ENCODE measurements around the gene GYS1. TPM values are rescaled to one million over a fixed set of nuclear protein-coding genes. Genes with fewer than 3 reads are reported as not detected.
"Not testable (repeated sequence)": the region's sequence is repeated elsewhere in the genome, so short reads cannot be mapped to it uniquely, and the experiment has no call there.

The GYS1 gene
- total and polyA plus RNA-seq, 2 donors = 33.3 to 39.5 TPM

DNA sequence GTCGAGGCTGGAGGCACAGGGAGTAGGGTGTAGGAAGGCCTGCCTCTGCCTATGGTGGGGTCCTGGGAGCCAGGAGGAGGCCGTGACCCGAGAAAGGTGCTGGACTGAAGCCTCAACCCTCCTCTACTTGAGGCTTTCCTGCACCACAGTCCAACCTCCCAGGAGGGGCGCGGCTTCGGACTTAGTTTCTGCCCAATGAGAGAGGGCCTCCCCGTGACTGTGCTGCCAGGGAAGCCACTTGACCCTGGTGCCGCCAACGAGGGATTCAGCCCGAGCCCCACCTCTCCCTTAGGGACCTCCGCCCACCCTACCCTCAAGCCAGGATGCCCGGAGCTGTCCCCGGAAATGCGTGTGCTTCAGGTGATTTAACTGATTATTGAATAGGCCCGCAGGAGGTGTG lies 31.1 kb upstream of the GYS1 start, which contains the start of gene CGB3:
CGB3 (minus strand) TSS at position 101 of the 400 bp plus-strand sequence. CDS start 362 bp downstream, outside the sequence.
- not testable (repeated sequence) for H3K4me1 ChIP-seq (ENCODE audit: insufficient read depth); H3K27ac ChIP-seq (ENCODE audit: low read depth); H3K4me3 ChIP-seq (ENCODE audit: low read depth, low read length); H3K36me3 ChIP-seq (ENCODE audit: insufficient read depth); DNase-seq (ENCODE audit: extremely low spot score)
- WGBS = 63% methylated on average over 11 of the region's 15 CpGs

DNA sequence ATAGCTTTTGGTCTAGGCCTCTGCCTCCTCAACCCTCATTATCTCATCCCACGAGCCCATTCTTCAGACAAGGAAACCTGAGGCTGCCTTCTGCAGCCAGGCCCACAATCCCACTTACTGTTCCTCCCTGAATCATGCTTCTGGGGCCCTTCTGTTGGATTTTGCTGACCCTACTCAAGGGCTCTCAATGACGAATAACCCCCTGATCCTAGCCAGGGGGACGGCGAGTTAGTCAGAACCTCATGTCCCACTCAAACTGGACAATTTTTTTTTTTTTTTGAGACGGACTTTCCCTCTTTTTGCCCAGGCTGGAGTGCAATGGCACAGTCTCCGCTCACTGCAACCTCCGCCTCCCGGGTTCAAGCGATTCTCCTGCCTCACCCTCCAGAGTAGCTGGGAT lies 29.0 kb upstream of the GYS1 start:
- WGBS = 94% methylated on average over 9 of the region's 9 CpGs
- no peaks in the 10 kb centered on the region for H3K36me3 ChIP-seq (ENCODE audit: insufficient read depth)
- no peak overlapping the region for H3K4me3 ChIP-seq (ENCODE audit: low read depth, low read length)
- H3K4me1 ChIP-seq (ENCODE audit: insufficient read depth) = no peaks in the 10 kb centered on the region
- H3K27ac ChIP-seq (ENCODE audit: low read depth) = no peak overlapping the region
- no peak for DNase-seq (ENCODE audit: extremely low spot score)

DNA sequence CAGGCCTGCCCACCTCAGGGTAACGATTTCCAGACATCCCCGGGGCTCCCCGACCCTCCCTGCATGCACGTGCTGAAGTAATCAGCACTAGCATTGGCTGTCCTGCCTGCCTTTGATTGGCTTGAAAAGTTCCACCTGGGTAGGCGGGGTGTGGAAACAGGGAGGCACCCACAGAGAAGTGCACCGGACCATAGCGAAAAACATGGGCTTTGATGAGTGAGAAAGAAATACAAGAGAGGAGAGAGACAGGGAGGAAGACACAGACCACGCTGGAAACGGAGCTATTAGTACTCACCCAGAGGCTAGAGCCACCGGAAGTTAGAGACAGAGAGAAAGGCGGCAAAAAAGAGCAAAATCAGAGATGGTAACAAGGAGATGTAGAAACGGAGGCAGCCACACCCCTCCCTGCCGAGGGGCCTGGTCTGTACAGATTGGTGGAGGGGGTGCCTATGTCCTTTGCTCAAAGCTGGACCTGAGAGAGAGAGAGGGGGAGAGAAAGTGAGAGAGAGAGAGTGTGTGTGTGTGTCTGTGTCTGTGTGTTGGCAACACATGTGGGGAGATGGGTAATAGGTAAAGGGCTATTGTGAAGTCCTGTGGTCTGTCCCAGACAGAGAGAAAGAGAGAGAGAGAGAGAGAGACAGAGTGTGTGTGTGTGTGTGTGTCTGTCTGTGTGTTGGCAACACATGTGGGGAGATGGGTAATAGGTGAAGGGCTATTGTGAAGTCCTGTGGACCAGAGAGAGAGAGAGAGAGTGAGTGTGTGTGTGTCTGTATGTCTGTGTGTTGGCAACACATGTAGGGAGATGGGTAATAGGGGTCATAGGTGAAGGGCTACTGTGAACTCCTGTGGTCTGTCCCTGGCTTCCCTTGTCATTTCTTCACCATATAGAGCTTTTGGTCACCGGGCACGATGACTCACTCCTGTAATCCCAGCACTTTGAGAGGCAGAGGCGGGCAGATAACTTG lies 28.1 kb upstream of the GYS1 start:
- Histone ChIP-seq H3K36me3 (ENCODE audit: insufficient read depth) (no peaks in the 10 kb centered on the region), H3K4me3 (ENCODE audit: low read depth, low read length) (no peak overlapping the region), H3K27ac (ENCODE audit: low read depth) (no peak overlapping the region), H3K4me1 (ENCODE audit: insufficient read depth) (no peaks in the 10 kb centered on the region)
- no peak for DNase-seq (ENCODE audit: extremely low spot score)
- 35% methylated on average over 16 of the region's 16 CpGs for WGBS

DNA sequence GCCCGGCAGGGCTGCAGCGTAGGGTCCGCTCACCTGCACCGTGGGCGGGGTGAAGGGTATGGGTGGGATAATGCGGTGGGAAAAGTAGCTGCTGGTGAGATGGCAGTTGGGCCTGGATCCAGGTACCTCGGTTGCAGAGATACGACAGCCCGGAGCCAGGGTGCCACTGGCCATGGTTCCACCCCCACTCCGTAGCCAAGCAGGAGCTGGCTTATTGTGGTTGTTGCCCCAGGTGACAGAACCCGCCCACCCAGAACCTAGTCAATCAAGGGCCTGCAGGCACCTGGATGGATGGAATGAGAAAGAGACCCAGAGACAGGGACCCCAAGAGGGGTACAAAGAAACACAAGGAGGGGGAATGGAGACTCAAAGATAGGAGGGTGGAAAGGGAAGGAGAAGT lies 27.2 kb upstream of the GYS1 start:
- WGBS = 79% methylated on average over 11 of the region's 11 CpGs
- no peak for DNase-seq (ENCODE audit: extremely low spot score)
- Histone ChIP-seq H3K4me1 (ENCODE audit: insufficient read depth) (no peaks in the 10 kb centered on the region), H3K27ac (ENCODE audit: low read depth) (no peak overlapping the region), H3K4me3 (ENCODE audit: low read depth, low read length) (no peak overlapping the region), H3K36me3 (ENCODE audit: insufficient read depth) (peaks cover 2% of the 10 kb centered on the region)

DNA sequence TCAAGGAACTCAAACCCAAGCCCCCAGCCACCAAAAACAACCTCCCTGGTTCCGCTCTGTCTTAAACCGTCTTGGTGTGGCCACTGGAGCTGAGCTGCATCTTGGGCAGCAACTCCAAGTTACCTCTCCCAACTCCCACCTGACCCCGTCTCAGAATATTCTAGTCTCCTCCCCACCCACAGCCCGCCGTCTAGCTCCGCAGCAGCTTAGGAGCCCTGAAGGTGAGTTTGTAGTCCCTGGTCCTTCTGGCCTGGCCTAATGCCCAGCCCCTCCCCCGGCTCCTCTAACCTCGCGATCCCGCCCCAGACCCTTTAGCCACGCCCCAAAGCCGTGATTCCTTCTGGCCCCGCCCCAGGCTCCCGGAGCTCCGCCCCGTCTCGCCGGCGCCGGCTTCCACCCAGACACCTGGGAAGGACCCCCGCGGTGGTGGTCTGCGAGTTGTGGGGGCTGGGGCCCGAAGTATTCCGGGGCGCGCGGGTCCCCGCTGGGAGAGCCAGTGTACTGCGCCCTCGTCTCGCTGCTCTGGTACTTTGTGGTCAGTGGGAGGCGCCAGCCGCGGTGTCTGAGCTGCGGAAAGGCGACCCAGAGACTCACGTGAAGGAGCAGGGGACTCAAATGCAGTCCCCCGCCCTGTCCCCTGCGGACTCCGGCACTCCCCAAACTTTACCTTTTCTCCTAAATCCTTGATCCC lies 26.3 kb upstream of the GYS1 start:
- Histone ChIP-seq H3K4me1 (ENCODE audit: insufficient read depth) (no peaks in the 10 kb centered on the region), H3K36me3 (ENCODE audit: insufficient read depth) (peaks cover 2% of the 10 kb centered on the region), H3K27ac (ENCODE audit: low read depth) (no peak overlapping the region), H3K4me3 (ENCODE audit: low read depth, low read length) (peak overlapping the region; percentile 14)
- WGBS = 21% methylated on average over 41 of the region's 41 CpGs
- DNase-seq (ENCODE audit: extremely low spot score) = no peak

DNA sequence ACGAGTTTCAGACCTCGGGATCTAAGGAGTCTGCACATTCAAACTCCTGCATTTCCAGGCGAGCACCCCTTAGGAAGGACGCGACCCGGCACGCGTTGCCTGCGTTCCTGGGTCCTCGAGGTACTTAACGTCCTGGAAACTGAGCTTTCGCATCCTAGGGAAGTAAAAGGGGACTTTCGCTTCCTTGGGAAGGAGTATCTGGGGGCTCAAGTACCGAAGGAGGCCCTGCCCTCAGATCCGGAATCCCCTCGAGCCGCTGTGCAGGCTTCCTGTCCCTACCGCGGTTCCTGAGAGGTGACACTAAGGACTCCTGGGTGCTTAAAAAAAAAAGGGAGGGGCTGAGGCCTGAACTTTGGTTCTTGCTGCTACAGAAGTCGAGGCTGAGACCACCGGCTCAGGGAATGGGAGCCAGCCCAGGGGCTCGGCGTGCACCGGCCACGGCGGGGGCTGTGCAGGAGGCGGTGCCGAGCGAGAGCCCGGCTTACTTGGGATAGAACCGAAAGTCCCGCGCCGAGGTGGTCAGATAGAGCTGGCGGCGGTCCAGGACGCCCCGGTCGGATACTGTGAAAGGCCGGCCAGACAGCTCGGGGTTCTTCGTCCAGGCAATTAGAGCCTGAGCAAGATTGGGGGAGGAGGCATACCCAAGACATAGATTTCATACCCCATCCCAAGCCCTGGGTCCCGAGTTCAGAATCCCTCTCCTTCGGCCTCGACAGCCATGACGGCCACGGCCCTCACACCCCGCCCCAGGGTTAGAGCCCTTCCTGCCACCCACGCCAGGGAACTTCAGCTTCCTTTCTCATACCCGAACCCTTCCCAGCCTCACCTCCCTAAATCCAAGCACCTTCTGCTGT lies 25.5 kb upstream of the GYS1 start:
- H3K27ac ChIP-seq (ENCODE audit: low read depth); DNase-seq (ENCODE audit: extremely low spot score); H3K36me3 ChIP-seq (ENCODE audit: insufficient read depth); H3K4me1 ChIP-seq (ENCODE audit: insufficient read depth): not testable (repeated sequence)
- peak overlapping the region; percentile 44 for H3K4me3 ChIP-seq (ENCODE audit: low read depth, low read length)
- WGBS = 4% methylated on average over 50 of the region's 50 CpGs

DNA sequence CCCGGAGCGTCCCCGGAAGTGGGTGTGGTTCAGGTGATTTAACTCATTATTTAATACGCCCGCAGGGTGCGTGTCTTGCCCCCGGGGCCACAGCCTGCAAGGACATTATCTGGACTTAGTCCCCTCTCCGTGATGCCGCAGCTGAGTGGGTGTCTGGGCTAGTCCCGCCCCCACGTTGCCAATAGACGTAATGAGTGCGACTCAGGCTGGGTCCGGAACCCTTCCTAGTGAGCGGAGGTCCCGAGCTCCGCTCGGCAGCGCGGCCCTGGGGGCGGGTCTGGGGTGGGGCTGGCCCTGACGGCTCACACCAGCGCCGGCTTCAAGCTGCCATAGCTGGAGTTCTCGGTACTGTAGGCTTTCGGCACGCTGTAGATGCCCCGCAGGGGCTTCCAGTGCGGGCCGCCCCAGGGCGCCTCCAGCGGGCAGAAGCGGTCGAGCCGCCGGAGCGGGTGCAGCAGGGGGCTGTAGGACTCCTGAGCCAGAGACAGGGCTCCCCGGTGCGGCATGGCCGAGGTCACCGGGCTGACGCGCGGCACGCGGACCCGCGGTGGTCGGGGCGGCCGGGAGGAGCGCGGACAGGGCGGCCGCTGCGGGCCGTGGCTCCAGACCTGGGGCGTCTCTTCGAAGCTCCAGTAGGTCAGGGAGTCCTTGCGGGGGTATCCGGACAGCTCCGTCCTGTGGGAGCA lies 24.7 kb upstream of the GYS1 start:
- H3K36me3 ChIP-seq (ENCODE audit: insufficient read depth) = peaks cover 2% of the 10 kb centered on the region
- WGBS = 1% methylated on average over 62 of the region's 62 CpGs
- H3K27ac ChIP-seq (ENCODE audit: low read depth) = no peak overlapping the region
- no peaks in the 10 kb centered on the region for H3K4me1 ChIP-seq (ENCODE audit: insufficient read depth)
- DNase-seq (ENCODE audit: extremely low spot score) = no peak
- H3K4me3 ChIP-seq (ENCODE audit: low read depth, low read length) = peak overlapping the region; percentile 44

DNA sequence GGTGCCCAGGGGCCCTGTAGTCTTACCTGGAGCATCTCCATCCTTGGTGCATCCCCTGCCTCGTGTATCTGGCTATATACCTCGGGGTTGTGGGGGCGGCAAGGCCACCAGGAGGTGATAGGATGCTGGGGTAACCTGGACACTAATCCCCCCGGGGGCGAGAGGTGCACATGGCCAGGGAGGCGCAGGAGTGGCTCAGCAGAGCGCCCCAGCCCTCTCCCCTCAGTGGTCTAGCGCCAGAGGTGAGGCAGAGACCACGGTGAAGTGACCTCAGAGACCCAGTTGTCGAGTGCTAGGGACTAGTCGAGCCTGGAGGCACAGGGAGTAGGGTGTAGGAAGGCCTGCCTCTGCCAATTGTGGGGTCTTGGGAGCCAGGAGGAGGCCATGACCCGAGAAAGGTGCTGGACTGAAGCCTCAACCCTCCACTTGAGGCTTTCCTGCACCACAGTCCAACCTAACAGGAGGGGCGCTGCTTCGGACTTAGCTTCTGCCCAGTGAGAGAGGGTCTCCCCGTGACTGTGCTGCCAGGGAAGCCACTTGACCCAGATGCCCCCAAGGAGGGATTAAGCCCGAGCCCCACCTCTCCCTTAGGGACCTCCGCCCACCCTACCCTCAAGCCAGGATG lies 24.0 kb upstream of the GYS1 start, which contains the start of gene LHB:
LHB (minus strand) TSS at position 51 of the 625 bp plus-strand sequence; CDS start at position 41, 10 bp downstream.
- H3K36me3 ChIP-seq (ENCODE audit: insufficient read depth) = peaks cover 2% of the 10 kb centered on the region
- 75% methylated on average over 17 of the region's 17 CpGs for WGBS
- no peak for DNase-seq (ENCODE audit: extremely low spot score)
- no peaks in the 10 kb centered on the region for H3K4me1 ChIP-seq (ENCODE audit: insufficient read depth)
- peak within 1 kb of the TSS; percentile 44 for H3K4me3 ChIP-seq (ENCODE audit: low read depth, low read length)
- no peak within 1 kb of the TSS for H3K27ac ChIP-seq (ENCODE audit: low read depth)

DNA sequence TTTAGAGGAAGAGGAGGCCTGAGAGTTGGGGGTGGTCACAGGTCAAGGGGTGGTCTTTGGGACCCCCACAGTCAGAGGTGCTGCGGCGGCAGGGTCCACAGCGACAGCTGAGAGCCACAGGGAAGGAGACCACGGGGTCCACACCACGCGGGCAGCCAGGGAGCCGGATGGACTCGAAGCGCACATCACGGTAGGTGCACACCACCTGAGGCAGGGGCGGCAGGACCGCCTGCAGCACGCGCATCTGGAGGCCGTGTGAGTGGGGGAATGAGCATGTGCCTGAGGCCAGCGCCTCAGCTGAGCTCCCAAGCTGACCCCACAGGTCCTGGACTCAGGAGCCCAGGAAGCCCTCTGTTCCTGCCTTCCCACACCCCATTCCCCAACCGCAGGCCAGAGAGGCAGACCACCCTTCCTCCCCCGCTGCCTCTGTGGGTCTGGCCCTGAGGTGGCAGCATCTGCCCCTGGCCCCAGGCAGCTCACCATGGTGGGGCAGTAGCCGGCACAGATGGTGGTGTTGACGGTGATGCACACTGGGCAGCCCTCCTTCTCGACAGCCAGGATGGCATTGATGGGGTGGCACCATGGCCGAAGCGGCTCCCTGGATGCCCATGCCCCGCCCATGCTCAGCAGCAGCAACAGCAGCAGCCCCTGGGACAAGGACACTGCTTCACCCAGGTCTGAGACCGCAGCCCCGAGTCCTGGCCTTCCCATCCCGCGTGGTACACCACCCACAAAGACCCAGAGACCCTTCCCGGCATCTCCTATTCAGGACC lies 23.1 kb upstream of the GYS1 start:
- no peak for DNase-seq (ENCODE audit: extremely low spot score)
- WGBS = 95% methylated on average over 28 of the region's 29 CpGs
- Histone ChIP-seq H3K4me1 (ENCODE audit: insufficient read depth) (no peaks in the 10 kb centered on the region), H3K4me3 (ENCODE audit: low read depth, low read length) (no peak overlapping the region), H3K27ac (ENCODE audit: low read depth) (no peak overlapping the region), H3K36me3 (ENCODE audit: insufficient read depth) (peaks cover 2% of the 10 kb centered on the region)

DNA sequence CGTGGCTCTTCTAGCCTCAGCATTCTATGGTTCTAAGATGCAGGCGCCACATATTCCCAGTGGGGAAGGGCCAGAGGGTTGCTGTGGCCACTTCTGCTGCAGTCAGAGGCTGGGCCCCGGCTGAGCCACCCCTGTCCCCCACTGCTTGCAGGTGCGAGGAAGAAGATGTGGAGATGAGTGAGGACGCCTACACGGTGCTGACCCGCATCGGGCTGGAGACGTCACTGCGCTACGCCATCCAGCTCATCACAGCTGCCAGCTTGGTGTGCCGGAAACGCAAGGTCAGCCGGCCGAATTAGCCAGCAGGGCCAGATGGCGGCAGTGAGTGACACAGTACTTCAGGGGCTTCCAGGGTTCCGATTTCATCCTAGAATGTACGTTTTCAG lies 21.8 kb upstream of the GYS1 start:
- Histone ChIP-seq H3K4me3 (ENCODE audit: low read depth, low read length) (no peak overlapping the region), H3K36me3 (ENCODE audit: insufficient read depth) (peaks cover 2% of the 10 kb centered on the region), H3K27ac (ENCODE audit: low read depth) (no peak overlapping the region), H3K4me1 (ENCODE audit: insufficient read depth) (no peaks in the 10 kb centered on the region)
- 94% methylated on average over 18 of the region's 18 CpGs for WGBS
- no peak for DNase-seq (ENCODE audit: extremely low spot score)

DNA sequence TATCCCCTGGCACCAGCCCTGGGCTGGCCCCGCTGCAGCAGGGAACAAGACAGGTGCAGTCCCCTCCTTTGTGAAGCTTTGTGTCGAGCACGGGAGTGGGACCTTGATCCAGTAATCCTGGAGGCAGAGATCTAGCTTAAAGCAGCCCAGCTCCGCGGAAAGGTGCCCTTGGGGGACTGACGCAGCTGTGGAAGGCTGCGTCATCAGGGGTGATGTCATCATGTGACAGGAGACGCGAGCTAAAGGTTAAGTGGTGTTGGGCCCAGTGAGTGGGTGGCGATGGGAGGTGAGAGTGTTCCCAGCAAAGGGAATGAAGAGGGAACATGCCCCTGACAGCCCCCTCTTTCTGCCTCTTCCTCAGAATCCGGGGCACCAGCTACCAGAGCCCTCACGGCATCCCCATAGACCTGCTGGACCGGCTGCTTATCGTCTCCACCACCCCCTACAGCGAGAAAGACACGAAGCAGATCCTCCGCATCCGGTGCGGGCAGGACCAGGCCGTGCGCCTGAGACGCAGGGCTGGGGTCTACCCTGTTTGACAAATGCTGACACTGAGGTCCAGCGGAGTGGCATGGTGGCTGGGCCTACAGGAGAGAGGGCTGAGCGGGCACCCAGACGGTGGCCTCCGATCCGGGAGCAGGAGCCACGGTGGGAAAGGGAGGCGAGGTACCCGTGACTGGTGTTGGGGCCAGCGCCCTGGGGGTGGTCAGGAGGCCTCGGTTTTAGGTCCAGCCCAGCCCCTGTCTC lies 21.2 kb upstream of the GYS1 start:
- 92% methylated on average over 32 of the region's 32 CpGs for WGBS
- Histone ChIP-seq H3K36me3 (ENCODE audit: insufficient read depth) (peaks cover 2% of the 10 kb centered on the region), H3K4me3 (ENCODE audit: low read depth, low read length) (no peak overlapping the region), H3K27ac (ENCODE audit: low read depth) (no peak overlapping the region), H3K4me1 (ENCODE audit: insufficient read depth) (no peaks in the 10 kb centered on the region)
- no peak for DNase-seq (ENCODE audit: extremely low spot score)
